Stimulated activated CD4-positive, alpha-beta T cell treated with anti-CD3 and anti-CD28 coated beads, TNF-alpha, amount 100 ng/mL, for 4 hours (primary cell): ENCODE measurements around the gene POLE.

Experiments used
- DNase-seq, 3 experiments: peaks; one replicate each; pipeline ENCODE4 v3.0.0-alpha.2; 2020; ENCODE audit warnings: low read depth in 3 of 3

The POLE gene

GRCh38 chr12:132687211-132688164 lies at the start of gene POLE, which contains the start of gene PXMP2:
Gene POLE, minus strand, starts transcription at chr12:132687342. Its CDS starts 27 bp downstream, at chr12:132687315.
Gene PXMP2, plus strand, starts transcription at chr12:132687587. Its CDS starts 84 bp downstream, at chr12:132687671.
- DNase-seq: peak; percentile 86 to 97 (median 89)

DNA sequence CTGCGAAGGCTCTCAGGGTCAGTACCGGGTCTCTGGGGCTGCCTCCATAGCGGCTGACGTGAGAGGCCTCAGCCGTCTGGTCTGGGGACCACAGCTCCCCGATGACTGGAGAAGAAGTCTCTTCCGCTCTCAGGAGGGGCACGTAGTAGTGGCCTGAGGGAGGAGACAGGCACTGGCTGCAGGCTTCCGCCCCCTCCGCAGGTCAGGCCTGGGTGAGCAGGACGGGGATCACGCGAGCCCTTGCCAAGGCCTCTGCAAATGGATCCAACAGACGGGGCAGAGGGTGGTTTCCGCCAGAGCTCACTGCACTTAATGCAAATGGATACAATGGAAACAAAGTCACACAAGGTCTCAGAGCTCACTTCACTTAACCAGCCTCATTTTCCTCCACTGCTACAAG lies 49.8 kb upstream of the POLE start:
- DNase-seq: no peak

DNA sequence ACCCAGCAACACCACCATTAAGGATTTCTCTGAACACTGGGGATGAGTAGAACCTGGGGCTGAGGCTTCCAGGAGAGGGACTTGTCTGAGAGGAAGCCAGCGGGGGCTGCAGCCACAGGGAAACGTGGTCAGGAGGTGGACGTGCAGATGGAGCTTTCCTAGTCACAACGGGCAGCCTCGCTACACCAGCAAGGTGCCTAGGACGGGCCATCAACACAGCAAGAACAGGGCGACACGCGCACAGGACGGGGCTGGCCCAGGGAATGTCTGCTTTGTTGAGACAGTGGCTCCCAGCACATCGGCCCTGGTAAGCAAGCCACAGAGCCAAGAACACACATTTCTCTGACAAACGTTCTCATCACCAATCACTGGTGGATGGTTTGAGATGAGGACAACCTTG lies 49.2 kb upstream of the POLE start:
- DNase-seq: no peak

DNA sequence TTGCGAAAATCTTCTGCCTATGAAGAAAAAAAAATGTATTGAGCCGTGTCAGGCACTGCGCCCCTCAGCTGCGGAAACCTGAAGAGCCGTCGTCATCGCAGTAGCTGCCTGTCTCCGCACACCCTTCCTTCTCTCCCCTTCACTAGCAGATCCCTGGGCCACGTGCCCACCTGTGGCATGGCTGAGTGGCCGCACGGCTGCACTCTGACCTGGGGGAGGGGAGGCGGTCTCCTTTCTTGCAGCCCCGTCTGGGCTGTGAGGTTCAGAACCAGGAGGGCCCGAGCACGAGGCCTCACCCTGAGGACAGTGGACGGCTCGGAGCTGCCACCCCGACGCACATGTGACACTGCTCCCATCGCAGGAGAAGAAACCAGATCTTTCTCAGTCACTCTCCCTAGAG lies 48.4 kb upstream of the POLE start:
- no peak for DNase-seq

- DNase-seq: no peak
Observed at GRCh38 chr12:132734206-132734605, 47.1 kb upstream of the POLE start.

DNA sequence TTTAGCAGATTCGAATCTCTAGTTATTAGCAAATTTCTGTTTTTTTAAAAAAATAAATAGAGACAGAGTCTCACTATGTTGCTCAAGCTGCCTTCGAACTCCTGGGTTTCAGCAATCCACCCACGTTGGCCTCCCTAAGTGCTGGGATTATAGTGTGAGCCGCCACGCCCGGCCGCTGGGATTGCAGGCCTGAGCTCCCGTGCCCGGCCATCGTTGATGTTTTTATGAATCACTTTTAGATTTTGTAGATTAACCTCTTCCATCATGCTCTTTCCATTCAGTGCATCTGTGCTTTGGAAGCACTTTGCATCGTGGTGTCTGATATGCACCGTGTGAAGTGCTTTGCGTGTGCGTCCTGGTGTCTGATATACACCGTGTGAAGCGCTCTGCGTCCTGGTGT lies 44.4 kb upstream of the POLE start:
- DNase-seq: no peak

DNA sequence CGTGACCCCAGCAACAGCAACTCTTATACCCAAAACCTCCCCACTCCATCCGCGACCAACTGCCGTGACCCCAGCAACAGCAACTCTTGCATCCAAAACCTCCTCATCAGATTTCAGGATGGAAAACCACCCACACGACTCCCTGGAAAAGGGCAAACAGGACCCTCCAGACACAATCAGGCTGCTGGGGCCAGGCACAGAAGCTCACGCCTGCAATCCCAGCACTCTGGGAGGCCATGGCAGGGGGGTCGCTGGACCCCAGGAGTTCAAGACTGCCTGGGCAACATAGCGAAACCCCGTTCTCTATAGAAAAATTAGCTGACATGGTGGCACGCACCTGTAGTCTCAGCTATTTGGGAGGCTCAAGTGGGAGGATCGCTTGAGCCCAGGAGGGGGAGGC lies 43.2 kb upstream of the POLE start:
- no peak for DNase-seq

- no peak for DNase-seq
Observed at GRCh38 chr12:132729541-132730320, 42.6 kb upstream of the POLE start.

DNA sequence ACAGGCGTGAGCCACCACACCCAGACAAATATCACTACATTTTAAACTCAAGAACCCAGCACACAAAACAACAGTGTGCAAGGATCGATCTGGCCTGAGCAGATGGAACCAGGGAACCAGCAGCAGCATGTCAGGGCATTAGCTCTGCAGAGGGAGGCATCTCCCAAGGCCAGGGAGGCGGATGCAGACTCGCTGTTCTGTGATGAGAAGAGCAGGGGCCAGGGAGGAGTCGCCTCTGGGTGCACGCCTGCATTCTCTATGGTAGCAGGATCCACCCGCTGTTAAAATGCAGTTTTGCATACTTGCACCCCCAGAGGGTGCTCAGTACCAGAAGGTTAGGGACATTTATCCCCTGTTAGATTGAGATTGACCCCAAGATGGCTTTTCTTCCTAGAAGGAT lies 41.4 kb upstream of the POLE start:
- DNase-seq: no peak

DNA sequence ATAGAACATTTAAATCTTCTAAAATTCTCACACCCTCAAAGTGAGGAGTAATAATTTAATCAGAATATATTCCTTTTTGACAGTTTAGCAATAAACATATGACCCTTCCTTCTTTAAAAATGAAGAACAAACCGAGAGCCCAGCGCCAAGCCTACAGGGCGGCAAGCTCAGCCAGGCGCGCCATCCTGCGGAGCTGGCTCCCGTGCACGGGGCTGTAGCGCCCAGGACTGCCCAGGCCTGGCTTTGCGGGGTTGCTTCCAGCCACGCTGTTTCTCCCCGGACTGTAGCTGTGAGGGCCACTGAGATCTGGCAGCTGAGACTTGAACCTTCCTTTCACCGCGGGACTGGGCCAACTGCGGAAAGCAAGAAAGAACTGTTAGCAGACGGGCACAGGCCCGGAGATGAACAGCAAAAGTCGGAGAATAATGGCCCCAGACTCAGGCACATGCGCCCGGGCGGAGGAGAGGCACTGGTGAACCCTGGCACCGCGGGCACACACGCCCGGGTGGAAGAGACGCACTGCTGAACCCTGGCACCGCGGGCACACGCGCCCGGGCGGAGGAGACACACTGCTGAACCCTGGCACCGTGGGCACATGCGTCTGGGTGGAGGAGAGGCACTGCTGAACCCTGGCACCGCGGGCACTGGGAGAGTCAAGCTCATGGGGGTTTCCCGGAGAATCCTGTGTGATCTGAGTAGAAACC lies 40.1 kb upstream of the POLE start:
- no peak for DNase-seq

GRCh38 chr12:132726386-132726785 lies 39.2 kb upstream of the POLE start:
- DNase-seq: no peak

DNA sequence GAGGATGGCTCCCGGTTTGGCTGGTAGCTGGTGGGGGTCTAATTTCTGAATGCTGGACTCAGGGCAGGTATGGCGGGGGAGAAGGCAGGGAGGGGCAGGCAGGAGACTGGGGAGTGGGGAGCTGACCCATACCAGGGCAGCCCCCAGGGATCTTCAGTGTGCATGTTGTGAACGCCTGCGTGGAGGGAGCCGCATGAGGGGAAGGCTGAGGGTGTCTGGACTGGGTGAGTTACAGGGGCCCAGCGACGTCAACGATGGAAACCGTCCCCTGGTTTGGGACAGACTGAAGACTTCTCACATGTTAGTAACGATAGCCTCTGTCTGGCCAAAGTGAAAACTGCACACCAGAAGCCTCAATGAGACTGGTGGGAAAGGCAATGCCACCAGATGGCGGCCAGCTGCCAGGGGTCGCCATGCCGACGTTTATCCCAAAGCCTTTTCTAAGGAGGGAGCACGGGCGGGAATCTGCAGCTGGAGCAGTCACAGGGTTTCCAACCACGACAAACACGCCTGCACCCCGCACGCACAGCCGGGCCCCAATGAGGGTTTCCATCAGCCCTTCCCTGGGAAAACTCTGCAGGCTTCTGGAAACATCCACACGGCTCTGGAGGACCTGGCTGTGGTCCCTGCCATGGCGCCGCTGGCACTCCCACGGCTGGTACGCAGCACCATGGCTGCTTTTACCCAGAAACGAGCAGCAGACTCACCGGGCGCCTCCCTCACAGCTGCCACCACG lies 37.5 kb upstream of the POLE start:
- no peak for DNase-seq

- no peak for DNase-seq
Observed at GRCh38 chr12:132723764-132724140, 36.6 kb upstream of the POLE start.

GRCh38 chr12:132723015-132723763 lies 36.0 kb upstream of the POLE start:
- no peak for DNase-seq

DNA sequence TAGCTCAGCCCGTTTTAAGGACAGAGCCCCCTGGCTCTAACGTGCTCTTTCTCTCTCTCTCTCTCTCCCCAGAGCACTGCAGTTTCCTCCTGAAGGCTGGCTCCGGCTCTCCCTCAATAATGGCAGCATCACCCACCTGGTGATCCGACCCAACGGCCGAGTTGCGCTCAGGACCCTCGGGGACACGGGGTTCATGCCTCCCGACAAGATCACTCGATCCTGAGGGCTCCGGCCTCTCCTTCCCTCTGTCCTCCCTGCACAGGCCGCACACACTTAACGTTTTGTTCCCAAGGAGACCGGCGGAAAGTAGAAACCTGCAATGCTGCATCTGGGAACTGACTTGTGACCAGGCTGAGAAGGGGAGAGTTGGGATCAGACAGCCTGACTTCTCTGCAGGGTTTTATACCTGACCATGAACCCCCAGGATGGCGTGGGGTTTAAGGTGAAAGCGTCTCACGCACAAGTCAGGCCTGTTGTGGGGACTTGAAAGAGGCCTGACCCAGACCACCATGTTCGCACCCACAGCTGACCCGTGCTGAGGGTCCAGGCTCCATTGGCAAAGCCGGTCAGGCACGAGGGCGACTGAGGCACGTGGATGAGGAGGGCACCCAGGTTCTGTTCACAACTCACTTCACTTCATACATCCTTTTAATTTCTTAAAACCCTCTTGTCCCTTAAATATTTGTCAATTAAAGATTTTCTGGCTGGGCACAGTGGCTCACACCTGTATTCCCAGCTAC lies 33.6 kb upstream of the POLE start:
- DNase-seq: no peak

DNA sequence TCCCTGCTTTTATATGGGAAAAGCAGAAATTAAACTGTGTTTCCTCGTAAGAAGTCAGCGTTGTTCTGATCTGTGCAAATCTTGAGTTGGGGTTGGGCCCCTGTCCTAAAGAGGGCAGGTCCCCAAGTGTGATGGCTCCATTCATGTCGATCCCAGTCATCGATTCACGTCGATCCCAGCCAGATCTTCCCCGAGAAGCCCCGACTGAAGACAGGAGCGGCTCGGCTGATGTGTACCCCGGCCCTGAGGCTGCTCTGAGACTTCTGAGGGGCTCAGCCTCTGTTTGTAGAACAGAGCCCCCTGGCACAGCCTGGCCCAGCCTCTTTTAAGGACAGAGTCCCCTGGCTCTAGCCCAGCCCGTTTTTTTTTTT lies 32.8 kb upstream of the POLE start:
- no peak for DNase-seq

DNA sequence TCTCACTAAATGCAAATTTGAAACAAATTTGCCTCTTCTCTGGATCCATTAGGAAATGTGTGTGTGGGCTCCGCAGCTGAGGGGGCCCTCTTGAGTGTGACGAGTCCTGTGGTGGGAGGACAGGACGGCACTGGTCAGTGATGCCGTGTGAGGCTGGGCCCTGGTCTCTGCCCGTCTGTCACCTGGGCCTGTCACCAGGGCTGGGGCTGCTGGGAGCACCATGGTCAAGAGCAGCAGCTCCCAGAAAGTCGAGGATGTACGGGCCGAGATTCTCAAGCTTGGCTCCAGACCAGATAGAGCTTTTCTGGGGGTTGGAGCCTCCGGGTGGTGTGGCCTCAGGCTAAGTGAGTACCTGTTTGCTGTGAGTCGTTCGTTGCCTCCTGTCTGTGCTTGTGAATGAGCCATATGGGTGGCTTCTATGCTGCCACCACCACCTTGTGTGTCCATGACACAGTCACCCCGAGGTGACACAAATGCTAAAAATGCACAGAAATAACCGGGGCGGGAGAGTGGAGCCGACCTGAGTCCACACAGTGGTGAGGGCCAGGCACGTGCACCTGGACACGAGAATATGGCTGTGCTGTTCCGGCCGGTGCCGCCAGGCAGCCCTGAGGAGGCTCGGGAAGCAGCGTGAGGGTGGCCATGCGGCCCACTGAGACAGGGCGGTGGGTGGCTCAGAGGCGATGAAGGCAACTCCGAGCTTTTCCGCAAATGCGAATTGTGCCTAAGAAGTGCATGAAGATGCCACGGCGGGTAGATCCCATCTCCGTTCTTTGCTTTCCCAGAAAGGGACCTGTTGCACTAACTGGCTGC lies 32.2 kb upstream of the POLE start:
- no peak for DNase-seq

GRCh38 chr12:132718644-132719043 lies 31.5 kb upstream of the POLE start:
- no peak for DNase-seq
